GM21723 (cell line): ENCODE measurements around the gene ESR2.
"Not testable (repeated sequence)": the region's sequence is repeated elsewhere in the genome, so short reads cannot be mapped to it uniquely, and the experiment has no call there.

Experiments
- ATAC-seq: cut with Tn5 transposase; IDR thresholded peaks from one replicate; pipeline ENCODE4 v1.9.1; 2021; ENCODE audit warnings: mild to moderate bottlenecking, moderate library complexity; ENCODE audit not compliant: unreplicated experiment

ESR2 gene

DNA sequence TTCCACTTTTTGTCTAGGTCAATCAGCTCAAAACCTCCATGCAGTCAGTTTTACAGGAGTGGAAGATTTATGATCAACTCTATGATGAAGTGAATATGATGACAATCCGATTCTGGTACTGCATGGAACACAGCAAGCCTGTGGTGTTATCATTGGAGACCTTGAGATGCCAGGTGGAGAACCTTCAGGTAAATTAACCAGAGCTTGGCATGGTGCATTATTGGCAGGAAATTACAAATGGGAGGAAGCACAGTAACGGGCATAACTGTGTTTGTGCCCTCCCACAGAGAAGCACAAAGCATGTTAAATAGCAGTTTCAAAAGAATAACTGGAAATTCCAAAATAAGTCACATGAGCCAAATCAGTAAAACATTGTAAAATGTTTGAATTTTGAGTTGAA is 135.6 kb downstream of the ESR2 start:
- no peak for ATAC-seq

DNA sequence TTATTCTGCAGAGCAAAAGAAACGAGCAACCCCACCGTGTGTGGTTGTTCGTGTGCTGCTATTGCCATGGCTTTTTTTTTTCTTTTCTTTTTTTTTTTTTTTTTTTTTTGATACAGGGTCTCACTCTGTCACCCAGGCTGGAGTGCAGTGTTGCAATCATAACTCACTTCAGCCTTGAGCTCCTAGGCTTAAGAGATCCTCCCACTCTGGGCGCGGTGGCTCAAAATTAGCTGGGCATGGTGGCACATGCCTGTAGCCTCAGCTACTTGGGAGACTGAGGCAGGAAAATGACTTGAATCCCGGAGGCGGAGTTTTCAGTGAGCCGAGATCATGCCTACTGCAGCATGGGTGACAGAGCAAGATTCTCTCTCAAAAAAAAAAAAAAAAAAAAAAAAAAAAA is 144.2 kb downstream of the ESR2 start:
- no peak for ATAC-seq

DNA sequence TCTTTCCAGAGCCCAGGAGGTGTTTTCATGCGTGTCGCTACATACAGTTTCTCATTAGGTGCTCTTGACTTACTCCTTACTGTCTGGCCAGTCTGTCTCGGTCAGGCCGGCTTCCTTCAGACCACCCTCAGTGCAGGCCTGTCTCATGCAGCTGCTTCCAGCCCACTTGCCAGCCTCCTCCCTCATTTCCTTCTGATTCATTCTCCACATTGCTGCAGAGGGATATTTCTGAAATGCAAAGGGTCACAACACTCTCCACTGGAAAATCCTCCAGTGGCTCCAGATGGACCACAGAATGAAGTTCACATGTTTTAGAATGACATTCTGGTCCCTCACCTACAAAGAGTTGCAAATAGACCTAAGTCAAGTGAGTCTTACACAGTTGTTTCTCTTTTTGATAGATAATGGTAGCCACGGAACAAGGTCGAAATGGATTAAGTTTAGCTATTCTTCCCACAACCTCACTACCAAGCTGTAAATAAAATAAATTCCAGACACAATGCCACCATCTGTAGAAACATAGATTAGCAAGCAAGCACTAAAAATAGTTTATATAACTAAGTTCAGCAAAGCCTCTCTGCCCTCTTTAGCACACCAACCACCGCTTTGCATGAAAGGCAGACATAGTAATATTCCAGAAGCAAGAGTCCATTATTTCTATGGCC is 146.9 kb downstream of the ESR2 start:
- ATAC-seq = no peak

DNA sequence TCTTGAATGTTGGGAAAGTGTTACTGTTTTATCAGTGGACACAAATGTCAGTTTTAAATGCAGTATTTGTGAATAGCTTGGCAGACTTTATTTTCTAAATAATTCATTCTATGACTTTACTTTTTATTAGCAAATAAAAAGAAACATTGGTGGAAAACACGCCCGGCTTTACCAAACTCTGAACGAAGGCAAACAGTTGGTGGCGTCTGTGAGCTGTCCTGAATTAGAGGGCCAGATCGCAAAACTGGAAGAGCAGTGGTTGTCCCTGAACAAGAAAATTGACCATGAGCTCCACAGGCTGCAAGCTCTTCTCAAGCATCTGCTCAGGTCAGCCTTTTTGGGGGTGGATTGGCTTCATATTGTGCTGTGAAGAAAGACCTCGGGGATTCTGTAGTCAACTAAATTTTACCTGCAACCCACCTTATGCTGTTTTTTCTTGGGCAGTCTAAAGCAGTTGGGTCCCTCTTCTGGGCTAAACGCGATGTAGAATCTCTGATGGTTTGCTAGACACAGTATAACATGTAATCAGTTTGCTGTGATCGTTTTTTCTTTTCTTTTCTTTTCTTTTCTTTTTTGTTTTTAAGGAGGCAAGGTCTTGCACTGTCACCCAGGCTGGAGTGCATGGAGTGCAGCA is 156.4 kb downstream of the ESR2 start:
- no peak for ATAC-seq

DNA sequence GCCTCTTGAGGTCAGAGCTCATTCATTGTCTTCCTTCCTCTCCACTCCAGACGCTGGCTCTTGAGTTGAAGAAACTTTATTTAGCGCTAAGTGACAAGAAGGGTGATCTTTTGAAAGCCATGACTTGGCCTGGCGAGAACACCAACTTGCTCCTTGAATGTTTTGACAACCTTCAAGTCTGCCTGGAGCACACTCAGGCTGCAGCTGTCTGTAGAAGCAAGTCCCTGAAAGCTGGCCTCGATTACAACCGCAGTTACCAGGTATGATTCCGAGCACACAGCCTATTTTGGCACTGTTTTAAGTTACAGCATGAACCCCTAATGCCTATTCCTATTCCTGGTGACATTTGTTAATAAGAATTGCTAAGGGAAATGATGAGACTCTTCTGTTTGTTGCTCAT is 167.6 kb downstream of the ESR2 start:
- ATAC-seq = no peak

DNA sequence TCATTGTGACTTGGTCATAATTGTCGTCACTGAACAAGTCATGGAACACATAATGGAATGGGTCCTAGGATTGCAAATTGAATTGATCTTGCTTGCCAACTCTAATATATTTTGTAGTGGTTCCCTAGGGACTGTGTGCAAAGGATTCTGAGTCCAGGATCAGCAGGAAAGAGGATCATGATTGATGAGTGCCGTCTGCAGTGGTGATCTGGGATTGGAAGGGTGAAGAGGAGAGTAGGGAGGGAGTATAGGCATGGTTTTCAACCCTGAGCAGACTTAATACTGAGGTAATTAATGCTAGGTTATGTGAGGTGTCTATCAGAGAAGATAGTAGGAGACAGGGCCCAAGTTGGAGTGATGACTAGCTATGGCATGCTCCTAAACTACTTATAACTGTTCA is 168.9 kb downstream of the ESR2 start:
- no peak for ATAC-seq

DNA sequence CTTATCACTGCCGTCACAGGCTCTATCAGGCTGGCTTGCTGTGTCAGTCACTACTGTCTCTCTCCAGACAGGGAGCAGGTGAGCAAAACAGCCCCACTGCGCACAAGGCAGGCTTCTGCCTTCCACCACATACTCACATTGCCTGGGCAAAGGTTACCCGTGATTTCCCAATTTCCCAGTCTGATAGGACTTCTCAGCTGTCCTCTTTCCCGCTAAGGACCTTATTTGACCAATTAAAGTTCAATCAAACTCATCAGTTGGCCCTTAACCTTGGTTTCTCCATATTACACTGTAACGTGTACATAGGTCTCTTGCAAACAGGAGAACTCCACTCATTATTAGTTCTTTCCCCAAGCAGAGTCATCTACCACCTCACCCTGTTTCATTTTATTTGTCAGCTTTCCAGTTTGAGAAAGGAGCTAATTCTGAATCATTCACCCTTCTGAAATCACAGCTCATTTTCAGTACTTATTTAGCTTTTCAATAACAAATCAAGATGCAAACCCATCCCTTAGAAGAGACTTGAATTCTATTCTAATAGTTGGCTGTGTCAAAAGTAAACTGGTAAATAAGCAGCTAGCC is 170.8 kb downstream of the ESR2 start:
- ATAC-seq = no peak

DNA sequence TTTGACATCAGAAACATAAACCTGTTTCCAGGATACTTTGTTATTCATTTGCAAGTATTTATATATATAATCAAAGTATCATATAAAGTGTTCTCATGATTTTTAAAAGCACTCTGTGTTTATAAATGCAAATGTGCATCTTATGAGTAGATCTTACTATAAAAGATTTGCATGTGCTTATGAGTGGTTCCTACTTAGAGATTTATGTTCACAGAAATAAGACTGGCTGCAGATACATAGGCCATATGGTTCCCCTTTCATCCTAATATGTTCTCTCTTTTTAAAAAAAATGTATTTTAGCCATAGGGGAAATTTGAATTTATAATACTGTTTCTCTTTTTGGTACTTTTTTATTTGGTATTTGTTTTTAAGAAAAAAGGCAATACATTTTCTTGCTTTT is 174.2 kb downstream of the ESR2 start:
- ATAC-seq = no peak

DNA sequence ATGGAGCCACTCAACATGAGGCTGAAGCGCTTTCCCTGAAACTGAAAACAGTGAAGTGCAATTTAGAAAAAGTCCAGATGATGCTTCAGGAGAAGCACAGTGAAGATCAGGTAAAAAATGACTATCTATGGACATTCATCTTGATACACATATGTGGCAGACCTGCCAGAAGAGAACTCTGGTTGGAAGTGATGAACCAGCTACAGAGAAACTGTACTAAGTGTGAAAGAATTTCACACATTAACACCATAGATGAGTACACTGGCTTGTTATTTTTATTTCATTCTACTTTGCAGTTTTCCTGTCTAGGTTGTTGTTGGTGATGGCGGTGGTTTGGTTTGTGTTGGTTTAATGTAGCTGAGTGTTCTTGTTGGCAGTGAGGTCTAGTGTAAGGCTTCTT is 174.7 kb downstream of the ESR2 start:
- ATAC-seq = no peak

DNA sequence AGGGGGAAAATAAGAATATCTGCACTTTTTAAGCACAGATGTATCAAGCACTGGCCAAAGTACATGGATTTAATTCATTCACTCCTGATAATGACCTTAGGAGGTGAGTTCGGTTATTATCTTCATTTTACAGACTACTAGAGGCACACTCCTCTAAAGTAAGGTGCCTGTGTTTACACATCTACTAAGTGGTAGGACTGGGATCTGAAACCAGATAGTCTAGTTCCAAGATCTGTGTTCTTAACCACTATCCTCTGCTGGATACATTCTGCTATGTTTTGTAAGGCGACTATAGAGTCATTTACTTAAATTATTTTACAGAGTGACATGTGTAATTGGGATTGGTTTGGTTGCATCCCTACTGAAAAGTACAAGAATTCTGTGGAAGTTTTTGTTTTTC is 175.3 kb downstream of the ESR2 start:
- ATAC-seq = no peak

DNA sequence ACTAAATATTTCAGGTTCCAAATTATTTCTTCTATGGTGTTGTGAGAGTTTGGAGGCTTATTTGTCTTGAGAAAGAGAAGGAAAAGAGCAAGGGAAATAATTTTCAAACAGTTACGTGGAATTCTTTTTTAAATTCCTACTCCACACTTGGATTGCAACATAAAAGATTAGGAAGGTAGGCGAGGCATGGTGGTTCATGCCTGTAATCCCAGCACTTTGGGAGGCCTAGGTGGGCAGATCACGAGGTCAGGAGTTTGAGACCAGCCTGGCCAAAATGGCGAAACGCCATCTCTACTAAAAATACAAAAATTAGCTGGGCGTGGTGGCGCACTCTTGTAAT is 175.8 kb downstream of the ESR2 start:
- not testable (repeated sequence) for ATAC-seq

DNA sequence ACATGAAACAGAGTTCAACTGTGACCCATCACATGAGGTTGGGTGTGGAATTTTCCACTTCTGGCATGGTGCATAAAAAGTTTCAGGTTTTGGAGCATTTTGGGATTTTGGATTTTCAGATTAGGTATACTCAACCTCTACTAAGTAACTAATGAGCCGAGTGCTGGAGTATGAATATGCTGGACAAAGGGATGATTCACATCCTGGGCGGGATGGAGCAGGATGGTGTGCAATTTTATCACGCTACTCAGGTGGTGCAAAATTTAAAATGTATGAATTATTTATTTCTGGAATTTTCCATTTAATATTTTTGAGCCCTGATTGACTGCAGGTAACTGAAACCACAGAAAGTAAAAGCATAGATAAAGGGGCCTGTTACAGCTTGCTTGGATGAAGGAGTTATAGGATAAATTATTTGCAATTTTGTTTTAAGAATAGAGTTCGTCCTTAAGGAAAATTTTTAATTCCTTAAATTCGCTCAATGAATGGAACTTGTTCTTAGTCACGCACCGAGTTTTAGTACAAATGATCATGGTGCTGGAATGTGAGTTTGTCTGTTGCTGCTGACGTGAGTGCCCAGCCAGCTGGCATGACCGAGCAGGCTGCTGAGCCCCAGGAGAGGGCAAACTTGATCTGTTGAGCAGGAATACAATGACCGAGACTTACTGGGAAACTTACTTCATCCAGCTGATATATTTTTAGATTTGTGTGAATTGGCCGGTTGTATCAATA is 176.3 kb downstream of the ESR2 start:
- ATAC-seq = no peak

DNA sequence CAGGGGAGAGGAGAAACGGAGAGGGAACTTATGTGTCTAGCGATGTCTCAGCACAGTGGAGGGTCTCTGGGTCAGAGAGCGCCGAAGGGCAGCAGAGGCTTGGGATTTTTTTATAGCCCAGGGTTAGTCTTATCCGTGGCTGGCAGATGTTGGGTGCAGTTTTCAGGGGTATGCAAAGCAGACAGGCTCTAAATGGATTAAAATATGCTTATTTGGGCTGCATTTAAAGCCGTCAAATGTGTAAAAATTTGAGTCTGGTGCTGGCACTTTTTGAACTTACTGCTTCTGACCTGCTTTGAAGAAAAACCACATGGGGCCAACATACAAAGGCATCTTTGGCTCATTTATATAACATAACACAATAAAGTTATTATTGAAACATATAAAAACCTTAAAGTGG is 178.8 kb downstream of the ESR2 start:
- no peak for ATAC-seq

DNA sequence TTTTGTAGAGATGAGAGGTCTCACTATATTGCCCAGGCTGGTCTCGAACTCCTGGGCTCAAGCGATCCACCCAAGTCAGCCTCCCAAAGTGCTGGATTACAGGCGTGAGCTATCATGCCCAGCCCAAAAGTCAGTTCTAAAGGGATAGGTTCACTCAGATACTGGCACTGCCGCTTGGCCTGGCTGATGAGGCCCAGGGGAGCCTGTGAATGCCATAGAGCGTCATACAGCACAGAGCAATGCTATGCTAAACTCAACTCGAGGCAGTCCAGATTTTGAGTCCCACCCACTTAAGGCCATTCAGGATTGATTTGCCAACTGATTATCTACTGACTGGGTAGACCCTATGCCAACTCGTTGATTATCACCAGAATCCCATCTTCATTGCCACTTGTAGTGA is 179.4 kb downstream of the ESR2 start:
- ATAC-seq = no peak

DNA sequence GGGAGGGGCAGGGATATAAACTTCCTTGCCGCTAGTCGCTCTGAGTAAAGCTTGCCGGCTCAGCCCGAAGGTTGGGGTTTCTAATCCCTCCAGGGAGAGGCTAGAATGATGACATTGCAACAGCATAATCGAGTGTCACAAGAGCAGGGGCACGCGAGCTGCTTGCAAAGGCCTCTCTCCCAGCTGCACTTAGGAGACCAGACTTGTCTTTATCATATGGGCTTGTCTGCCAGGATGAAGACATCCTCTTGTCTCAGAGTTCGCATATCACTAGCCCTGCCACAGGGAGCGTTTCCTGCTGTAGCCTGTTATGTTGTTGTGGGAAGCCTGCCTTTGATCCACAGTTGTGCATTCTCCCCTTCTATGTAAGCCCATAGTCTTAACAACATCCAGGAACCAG is 180.0 kb downstream of the ESR2 start:
- no peak for ATAC-seq

DNA sequence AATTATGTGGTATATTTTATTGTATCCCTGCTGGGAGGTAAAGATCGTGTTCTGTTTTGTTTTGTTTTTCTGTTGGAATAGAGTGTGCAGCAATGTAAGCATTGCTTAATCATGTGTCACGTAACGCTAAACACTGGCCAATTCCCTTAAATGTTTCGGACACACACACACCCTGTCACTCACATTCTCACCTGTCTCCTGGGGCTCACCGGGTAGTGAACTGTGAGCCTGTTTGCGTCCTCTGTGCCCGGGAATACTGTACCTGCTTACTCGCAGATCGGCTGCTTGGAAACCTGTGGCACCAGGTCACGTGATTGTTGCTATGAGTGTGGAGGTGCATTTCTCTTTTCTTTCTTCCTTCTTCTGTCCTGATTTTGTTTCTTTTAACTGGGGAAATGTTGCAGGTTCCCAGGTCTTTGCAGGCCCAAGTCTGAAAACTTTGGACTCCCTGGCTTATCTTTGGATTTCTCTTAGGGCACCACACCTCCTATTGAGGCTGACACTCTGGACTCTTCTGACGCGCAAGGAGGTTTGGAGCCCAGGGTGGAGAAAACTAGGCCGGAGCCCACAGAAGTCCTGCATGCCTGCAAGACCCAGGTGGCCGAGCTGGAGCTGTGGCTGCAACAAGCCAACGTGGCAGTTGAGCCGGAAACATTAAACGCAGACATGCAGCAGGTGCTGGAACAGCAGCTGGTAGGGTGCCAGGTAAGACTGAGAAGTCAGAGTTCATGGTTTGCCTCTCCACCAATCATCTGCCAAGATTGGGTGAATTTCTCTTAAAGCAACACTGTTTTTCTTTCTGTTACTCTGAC is 181.1 kb downstream of the ESR2 start:
- ATAC-seq = no peak

DNA sequence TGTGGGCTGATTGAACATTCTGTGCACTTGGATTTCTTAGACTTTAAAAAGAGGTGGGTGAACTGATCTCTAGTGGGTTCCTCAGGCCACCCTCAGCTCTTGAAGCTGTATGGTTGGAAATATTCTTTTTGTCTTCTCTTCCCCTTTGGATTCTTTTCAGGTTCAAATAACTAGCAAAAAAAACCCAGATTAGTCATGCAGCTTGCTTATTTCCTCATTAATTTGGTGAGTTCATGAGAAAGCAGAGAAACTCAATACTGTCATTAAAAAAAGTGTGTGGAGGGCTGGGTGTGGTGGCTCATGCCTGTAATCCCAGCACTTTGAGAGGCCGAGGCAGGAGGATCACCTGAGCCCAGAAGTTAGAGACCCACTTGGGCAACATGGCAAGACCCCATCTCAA is 183.4 kb downstream of the ESR2 start:
- ATAC-seq = no peak

DNA sequence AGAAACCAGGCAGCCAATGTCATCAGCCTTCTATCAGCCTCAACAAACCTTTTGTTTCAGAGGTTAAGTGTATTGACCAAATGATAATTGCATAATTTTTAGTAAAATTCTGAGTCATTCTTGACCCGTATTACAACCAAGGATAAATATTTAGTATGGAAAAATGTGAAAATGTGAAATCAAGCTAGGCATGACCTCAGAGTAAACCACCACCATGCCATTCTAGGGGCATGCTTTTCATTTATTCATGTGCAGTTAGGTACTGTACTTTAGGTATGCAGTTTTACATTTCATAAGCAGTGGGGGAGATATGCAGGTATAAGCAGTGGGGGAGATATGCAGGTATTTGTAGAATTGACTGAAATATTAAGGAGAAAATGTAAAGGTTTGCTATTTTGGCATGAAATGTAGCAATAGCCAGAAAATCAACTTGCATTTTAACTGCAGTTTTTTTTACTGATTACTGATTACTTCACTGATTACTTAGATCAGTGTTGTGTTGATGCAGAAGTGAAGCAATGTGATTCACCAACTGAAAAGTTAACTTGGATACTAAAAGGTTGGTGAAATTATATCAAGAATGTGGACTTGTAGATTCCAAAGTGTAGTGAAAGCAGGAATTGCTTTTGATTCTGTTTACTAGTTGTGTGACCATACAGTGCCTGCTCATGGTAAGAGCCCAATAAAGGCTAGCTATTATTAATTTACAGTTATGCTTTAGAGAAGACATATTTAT is 184.2 kb downstream of the ESR2 start:
- no peak for ATAC-seq

DNA sequence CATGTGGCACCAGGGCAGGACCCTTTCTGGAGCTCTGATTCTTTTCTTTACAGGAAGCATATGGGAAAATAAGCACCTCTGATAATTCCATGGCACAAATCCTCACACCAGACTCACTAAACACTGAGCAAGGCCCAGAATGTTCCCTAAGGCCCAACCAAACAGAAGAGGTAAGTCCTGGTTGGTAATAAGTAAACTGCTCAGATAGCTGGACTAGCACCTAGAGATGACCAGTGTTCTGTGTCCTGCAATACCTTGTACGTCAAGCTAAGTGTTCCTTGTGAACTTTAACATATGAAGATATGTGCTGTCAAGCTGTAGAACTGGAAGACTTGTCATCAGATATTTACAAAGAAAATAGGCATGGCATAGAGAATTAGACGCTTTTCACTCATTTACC is 186.7 kb downstream of the ESR2 start:
- ATAC-seq = no peak

DNA sequence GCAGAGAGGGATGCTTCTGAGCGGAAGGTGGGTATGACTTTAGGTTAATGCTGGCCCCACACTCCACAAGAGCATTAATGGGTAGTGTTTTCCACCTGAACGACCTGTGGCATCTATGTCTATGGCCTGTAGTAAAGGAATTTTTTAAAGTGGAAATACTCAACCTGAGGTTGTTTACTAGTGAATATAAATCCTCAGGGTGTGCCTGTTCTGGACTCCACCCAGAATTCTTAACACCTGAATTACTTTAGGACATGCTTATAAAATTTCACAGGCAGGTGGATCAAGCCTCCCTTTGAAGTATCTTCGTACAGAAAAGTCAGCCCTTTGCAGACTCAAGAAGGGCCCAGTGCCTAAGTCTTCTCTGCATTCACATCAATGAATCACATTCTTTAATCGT is 196.1 kb downstream of the ESR2 start:
- ATAC-seq = no peak

DNA sequence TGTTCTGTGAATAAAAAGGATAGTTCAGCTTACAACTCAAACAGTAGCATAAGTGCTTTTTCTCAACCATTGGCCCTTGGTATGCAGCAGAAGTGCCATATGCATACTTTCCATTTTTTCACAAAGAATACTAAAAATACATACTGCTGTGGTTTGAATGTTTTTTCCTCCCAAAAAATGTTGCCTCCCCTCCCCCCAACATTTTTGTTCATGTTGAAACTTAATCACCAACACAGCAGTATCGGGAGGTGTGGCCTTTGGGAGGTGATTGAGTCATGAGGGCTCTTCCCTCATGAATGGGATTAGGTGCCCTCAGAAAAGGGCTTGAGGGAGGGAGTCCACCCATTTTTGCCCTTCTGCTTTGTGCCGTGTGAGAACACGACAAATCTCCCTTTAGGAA is 198.6 kb downstream of the ESR2 start:
- ATAC-seq = no peak
